H54 (cell line): ENCODE results near the gene SMTNL1.

Experiments
- DNase-seq: peaks from one replicate; pipeline ENCODE4 v3.0.0; 2011; ENCODE audit warnings: low spot score, mixed read lengths; ENCODE audit not compliant: insufficient read length
- FAIRE-seq: peaks from 3 replicates; lab custom pipeline; 2011; peaks lifted over from hg19 to GRCh38; lab: Jason Lieb, UNC
- POLR2A ChIP-seq: IDR thresholded peaks from 2 replicates; pipeline ENCODE4 v1.6.1; 2011; ENCODE audit warnings: low read depth, mild to moderate bottlenecking, low read length

The SMTNL1 gene

DNA sequence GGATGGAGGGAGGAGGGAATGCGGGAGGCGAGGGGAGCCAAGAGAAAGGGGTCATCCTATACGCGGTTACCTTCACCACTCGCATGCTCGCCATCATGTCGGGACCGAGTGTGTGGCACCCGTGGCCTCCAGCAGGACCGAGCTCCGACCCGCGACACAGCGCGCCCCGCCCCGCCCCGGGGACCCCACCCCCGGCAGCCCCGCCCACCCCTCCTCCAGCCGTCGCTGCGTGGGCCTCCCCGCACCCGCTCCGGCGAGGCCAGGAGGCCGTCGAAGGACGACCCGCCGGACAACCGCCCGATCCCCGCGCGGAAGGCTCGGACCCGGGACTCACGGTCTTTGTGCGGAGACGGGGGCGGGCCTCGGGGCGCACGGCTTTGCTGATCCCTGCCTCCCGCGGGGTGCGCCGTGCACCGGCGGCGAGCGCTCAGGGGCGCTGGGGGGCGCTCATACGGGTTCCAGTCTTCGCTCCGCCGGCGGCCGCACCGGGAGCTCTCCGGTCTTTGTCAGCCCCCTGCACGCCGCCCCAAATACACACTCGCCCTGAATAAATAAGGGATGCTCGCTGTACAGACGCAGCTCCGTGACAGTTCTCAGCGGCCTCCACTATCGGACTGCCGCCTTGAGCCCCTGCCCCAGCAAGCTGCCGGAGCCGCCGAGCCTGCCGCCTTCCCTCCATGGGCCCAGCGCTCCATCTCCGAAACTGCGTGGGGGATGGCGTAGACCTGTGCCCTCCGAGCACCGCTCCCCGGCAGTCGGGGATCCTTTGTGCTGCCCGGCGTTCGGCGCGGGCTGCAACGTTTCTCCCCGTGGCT, 30.3 kb downstream of the SMTNL1 start, which contains the start of gene UBE2L6:
Gene UBE2L6, minus strand, starts transcription at position 158 of the 815 bp plus-strand sequence. Its CDS starts 61 bp downstream, at position 97.
- peak; percentile 74 for TF ChIP-seq POLR2A

DNA sequence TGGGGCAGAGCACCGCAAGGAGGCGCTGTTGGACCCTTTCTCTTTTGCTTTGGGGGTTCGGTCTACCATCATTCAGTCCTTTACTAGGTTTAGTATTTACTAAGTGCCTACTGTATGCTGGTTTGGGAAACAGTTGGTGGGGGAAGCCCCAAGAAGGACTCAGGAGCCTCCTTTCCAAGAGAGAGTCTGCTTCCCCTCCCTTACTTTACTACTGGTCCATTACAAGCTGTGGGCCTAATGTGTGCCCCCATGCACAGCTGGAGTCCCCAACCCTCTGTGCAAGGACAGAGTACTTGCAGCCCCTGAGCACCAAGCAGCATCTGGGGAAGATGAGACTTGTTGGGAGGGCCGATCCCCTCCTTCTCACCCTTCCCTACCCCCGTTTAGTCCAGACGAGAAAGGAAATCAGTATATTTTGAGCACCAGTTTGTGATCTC, 31.0 kb downstream of the SMTNL1 start:
- DNase-seq (no peak), FAIRE-seq (no peak)
- no peak for TF ChIP-seq POLR2A

More for the DNA sequence above, 30.3 kb downstream of the SMTNL1 start, which contains the start of gene UBE2L6:
- no peak for FAIRE-seq
- DNase-seq, result peak; percentile 80

DNA sequence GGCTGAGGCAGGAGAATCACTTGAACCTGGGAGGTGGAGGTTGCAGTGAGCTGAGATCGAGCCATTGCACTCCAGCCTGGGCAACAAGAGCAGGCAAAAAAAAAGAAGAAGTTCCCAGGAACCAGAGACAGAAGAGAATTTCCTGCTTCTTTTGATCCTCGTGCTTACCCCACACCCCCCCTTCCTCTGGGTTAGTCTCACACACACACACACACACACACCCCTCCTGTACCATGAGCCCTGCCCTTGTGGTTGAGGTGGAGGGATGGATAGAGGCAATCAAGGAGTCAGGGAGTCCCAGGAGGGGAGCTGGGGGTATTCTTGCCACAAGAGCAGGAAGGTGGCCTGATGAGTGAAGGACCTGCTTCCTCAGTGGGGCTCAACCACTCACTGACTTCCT, 34.2 kb downstream of the SMTNL1 start:
- no peak for TF ChIP-seq POLR2A
- DNase-seq (no peak), FAIRE-seq (no peak)

DNA sequence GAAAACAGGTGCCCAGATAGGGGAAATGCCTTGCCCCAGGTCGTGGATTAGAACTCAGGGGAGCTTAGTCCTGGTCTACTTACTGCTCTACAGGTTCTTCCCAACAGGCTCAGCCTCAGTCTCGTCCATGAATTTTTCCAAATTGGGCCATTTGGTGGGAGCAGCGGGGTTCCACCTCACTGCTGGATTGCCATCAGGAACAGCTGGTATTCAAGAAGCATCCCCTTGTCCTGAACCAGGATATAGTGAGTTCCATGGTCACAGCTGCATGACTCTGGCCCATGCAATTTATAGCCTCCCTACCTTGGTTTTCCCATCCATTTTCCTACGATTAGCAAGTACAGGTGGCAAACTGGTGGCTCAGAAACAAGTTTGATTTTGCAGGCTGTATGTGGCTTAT, 36.7 kb downstream of the SMTNL1 start:
- DNase-seq (no peak), FAIRE-seq (no peak)
- TF ChIP-seq POLR2A, result no peak

DNA sequence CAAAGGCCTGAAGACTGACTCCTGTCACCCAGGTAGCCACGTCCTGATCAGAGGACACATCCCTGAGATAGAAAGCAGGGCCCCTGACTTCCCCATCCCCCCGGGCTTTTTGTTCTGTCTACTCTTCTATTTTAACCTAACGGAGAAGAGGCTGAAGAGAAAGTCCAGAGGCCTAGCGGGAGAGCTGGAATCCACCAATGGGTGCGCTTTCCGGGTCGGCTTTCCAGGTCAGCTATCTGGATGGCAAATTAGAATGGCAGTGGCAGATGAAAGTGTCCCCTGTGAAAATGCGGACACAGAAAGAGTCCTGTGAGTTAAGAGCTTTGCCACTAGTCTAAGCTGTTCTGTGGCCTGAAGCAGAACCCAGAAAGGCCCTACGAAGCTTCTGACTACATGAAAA, 46.9 kb downstream of the SMTNL1 start:
- FAIRE-seq, result no peak

DNA sequence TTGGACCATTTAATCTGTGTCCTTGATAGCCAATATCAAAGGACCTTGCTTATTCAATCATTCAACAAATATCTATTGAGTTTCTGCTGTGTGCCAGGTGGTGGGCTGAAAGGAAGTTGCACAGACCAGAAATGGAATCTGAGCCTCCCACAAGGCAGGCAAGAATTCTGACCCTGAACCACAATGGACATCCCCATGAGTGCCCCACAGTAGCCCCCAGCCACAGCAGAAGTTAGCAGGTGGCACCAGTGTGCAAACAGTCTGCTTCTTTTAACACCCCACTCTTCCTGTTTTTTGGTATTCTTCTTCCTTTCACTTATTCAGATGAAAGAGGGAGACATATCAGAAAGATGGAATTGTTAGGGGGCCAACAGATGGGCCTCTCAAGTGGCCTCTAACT, 47.9 kb downstream of the SMTNL1 start:
- FAIRE-seq (no peak), DNase-seq (no peak)
- no peak for TF ChIP-seq POLR2A

More for the DNA sequence above, 46.9 kb downstream of the SMTNL1 start:
- TF ChIP-seq POLR2A, result no peak
- no peak for DNase-seq

DNA sequence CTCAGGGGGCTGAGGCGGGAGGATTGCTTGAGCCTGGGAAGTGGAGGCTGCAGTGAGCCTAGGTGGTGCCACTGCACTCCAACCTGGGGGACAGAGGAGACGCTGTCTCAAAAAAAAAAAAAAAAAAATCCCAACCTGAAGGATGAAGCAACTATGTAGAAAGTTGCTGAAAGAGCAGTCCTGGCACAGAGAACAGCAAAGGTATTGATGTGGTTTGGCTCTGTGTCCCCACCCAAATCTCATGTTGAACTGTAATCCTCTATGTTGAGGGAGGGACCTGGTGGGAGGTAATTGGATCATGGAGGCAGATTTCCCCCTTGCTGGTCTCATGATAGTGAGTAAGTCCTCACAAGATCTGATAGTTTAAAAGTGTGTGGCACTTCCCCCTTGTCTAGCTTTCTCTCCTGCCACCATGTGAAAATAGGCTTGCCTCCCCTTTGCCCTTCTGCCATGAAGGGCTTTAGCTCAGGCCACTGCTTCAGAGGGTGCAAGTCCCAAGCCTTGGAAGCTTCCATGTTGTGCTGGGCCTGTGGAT, 49.4 kb downstream of the SMTNL1 start:
- no peak for DNase-seq
- TF ChIP-seq POLR2A, result no peak
- no peak for FAIRE-seq

DNA sequence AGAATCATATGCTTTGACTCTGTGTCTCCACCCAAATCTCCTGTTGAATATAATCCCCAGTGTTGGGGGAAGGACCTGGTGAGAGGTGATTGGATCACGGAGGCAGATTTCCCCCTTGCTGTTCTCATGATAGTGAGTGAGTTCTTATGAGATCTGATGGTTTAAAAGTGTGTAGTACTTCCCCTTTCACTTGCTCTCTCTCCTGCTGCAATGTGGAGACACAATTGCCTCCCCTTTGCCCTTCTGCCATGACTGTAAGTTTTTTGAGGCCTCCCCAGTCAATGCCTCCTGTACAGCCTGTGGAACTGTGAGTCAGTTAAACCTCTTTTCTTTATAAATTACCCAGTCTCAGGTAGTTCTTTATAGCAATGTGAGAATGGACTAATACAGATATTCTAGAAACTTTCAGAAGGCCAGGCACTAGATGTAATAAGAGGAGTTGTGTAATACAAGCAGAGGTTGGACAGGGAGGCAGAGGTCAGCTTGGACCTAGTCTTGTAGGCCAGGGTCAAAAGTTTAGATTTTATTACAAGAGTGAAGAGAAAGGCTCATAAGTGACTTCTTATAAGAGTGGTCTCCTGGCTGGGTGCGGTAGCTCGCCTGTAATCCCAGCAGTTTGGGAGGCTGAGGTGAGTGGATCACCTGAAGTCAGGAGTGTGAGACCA, 50.8 kb downstream of the SMTNL1 start:
- FAIRE-seq (no peak), DNase-seq (no peak)
- TF ChIP-seq POLR2A, result no peak

DNA sequence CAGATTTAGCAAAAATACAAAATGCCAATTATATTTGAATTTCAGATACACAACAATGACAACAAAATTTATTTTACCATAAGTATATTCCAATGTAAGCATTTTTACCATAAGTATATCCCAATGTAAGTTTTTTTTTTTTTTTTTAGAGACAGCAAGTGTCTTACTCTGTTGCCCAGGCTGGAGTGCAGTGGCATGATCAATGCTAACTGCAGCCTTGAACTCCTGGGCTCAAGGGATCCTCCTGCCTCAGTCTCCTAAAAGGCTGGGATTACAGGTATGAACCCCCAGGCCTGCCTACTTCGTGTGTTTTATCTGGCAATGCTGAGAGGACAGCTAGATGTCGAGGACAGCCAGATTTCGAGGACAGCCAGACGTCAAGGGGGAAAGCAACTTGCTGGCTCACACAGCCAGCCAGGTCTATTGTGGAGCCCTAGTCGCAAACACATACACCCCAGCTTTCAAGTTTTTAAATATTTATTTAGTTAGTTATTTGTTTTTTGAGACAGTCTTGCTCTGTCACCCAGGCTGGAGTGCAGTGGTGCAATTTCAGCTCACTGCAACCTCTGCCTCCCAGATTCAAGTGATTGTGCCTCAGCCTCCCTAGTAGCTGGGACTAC, 59.0 kb downstream of the SMTNL1 start:
- no peak for FAIRE-seq
- DNase-seq, result no peak
- no peak for TF ChIP-seq POLR2A

DNA sequence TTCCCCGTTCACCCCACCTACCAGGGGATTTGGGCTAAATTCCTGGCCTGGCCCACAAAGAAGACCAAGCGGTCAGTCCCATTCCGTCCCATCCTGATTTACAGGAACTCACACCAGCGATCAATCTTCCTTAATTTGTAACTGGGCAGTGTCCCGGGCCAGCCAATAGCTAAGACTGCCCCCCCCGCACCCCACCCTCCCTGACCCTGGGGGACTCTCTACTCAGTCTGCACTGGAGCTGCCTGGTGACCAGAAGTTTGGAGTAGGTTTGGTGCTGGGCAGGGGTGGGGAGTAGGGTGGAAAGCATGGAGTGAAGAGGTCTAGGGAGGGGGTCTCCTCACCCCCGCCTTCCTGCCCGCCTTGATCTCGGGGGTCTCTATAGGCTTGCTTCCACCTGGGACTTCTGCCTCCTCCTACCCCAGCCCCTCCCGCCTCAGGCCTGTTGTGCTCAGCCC, 60.1 kb downstream of the SMTNL1 start, which contains the start of gene SERPING1:
Gene SERPING1, plus strand, starts transcription at position 225 of the 455 bp plus-strand sequence. CDS start 586 bp downstream, outside the sequence.
- DNase-seq (no peak), FAIRE-seq (no peak)
- TF ChIP-seq POLR2A, result no peak

DNA sequence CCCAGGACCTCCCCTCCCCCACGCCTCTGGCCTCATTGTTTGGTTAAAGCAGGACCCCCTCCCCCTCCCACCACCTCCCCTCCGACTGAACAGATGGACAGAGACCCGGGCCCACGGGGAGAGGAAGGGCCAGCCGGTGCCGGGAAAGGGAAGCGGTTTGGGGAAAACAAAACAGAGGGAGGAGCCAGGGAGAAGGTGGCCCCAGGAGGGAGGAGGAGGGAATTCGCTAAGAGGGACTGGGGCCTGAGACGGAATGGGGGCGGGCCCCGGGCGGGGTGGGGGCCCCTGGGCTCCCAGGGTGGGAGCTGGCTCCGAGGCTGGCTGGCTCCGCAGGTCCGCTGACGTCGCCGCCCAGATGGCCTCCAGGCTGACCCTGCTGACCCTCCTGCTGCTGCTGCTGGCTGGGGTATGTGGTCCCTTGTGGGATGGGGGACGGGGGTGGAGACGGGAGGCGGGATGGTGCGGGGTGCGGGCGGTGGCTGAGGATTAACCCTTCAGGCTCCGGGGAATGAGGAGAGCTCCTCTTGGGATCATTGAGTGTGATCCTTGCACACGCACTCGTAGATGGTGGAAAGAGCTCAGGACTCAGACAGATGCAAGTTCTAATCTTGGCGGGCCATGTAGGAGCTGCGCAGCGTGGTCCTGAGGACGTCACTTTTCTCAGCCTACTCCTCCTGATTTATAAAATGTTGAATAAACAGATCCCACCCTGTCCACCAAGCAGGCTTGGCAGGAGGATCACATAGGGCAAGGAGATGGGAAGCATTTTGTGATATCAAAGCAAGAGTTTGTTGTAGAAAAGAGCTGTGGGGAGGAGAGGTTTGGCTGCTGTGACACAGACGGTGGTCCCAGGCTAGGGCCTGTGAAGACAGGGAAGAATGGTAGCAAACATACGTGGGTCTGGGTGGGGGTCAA, 60.8 kb downstream of the SMTNL1 start:
- DNase-seq (peak; percentile 74), FAIRE-seq (no peak)
- no peak for TF ChIP-seq POLR2A

DNA sequence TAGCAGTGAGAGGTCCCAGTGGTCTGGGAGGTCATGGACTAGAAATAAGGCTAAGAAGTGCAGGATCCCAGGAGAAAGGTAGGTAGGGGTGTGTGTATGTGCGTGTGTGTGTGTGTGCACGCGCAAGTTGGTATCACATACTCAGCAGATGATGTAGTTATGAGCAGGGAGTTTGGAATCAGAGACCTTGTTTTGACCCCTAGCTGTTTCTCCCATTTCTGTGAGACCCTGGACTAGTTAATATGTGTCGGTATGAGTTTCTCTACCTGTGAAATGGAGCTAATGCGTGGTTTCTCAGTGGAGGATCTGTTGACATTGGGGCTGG, 61.4 kb downstream of the SMTNL1 start:
- FAIRE-seq, result no peak
- TF ChIP-seq POLR2A, result no peak
- DNase-seq, result no peak

DNA sequence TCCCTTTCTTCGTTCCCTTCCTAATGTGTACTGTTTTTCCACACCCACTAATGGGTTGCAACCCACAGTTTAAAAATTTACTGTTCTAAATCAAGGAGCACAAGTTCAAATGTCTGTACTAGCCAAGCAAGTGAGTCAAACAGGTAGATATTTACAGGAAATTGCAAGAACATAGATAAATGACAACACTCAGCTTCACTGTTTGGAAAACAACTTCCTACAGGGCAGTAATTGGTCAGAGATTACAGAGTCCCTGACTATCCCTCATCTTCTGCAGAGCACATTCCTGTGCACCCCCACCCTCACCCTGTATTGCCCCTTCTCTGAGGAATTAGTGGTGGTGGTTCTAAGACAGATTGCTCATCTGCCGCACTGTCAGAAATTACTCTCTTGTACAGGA, 62.0 kb downstream of the SMTNL1 start:
- FAIRE-seq (no peak), DNase-seq (no peak)
- no peak for TF ChIP-seq POLR2A
